SU-DHL-6 (cell line): ENCODE measurements around the gene TSHZ3.

Source experiments
- EZH2phosphoT487 ChIP-seq: fragments of 200-600 bp; sonication (generic), shearing (Covaris generic); conservative IDR thresholded peaks from 2 replicates; pipeline ENCODE4 v1.6.1; 2018; ENCODE audit warnings: mild to moderate bottlenecking, antibody characterized with exemption, low read length, moderate library complexity, mixed read lengths
- TF ChIP-seq, protein P1 (sequence below): fragments of 200-600 bp; sonication (generic); IDR thresholded peaks from one replicate; pipeline ENCODE4 v1.5.1; 2017; ENCODE audit warnings: antibody characterized with exemption, mild to moderate bottlenecking, low read length, moderate library complexity; ENCODE audit not compliant: insufficient read depth, poor library complexity, severe bottlenecking

DNA sequence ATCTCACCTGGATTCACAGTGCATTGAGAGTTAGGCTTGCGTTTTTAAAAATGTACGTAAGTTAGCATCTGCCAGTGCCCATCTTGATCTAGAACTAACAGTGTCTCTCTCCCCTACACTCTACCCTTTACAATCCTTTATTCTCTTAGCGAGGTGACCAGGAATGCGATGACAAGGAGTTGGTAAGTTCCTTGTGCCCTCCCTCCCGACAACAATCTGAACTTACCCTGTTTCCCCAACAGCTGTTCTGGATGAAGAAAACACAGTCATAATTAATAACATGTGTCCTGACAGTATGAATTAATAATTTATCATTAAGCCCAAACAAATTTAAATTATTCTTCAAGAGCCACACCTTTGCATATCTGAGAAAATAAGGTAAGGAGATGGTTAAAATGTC is 6.3 kb downstream of the TSHZ3 start:
- TF ChIP-seq, protein P1, sequence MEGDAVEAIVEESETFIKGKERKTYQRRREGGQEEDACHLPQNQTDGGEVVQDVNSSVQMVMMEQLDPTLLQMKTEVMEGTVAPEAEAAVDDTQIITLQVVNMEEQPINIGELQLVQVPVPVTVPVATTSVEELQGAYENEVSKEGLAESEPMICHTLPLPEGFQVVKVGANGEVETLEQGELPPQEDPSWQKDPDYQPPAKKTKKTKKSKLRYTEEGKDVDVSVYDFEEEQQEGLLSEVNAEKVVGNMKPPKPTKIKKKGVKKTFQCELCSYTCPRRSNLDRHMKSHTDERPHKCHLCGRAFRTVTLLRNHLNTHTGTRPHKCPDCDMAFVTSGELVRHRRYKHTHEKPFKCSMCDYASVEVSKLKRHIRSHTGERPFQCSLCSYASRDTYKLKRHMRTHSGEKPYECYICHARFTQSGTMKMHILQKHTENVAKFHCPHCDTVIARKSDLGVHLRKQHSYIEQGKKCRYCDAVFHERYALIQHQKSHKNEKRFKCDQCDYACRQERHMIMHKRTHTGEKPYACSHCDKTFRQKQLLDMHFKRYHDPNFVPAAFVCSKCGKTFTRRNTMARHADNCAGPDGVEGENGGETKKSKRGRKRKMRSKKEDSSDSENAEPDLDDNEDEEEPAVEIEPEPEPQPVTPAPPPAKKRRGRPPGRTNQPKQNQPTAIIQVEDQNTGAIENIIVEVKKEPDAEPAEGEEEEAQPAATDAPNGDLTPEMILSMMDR, result no peak
- no peak for TF ChIP-seq EZH2phosphoT487
